A549 treated with CpdA at 1 μM for 4 hours (cell line): Measurements from ENCODE around the gene OR4K14. TPM values are rescaled to one million over a fixed set of nuclear protein-coding genes. Genes with fewer than 3 reads are reported as not detected.

ENCODE experiments used
- total RNA-seq: library from RNA; stranded (reverse); fragments of 200-300 nt; extraction: Qiagen RNA extraction; gene quantifications from 5 replicates; pipeline ENCODE4 v1.2.3, GENCODE V29; 2022; ENCODE audit warnings: low read depth

Gene OR4K14, protein sequence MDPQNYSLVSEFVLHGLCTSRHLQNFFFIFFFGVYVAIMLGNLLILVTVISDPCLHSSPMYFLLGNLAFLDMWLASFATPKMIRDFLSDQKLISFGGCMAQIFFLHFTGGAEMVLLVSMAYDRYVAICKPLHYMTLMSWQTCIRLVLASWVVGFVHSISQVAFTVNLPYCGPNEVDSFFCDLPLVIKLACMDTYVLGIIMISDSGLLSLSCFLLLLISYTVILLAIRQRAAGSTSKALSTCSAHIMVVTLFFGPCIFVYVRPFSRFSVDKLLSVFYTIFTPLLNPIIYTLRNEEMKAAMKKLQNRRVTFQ
- not detected in 5 replicates for total RNA-seq

DNA sequence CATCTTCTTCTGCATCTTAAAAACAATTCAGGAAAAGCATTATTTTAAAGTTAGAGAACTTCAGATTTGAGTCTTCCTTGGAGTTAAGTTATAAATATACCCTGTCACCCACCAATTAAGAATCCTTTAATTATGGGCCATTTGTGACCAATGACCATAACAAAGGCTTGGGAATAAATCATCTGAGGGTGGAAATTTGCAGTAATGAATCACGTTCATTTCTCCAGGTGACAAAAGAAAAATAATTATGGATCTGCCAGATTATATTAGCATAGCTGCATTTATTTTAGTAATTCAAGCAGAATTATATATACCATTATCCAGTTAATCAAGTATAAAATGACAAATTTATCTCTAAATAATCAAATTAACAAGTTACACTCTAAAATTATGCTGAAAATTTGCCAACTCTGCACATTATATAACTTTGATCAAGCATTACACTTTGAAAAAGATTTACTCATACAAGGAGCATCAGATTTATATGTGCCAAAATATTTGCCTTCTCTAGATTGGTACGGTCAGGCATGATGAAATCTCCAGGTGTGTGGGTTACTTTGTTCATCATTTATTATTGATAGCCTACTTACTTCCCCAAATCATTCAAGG is at the start of gene OR4K14:
Gene OR4K14 (minus strand): TSS at position 51 of the 609 bp plus-strand sequence. CDS start 4,114 bp downstream, outside the sequence.

DNA sequence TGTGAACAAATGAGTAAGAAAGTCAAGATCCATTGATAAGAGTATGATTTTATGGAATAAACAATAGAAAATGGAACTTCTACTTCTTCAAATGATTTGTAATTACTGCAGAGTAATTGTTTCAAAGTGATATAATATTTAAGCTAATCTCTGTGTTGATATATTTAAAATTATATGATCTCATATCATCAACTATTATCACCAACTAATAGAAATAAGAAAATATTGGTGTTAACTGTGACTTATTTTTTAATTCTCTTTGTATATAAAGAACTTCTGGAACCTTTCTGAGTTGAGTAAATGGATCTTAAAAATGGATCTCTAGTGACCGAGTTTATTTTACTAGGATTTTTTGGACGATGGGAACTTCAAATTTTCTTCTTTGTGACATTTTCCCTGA is 40.6 kb upstream of the OR4K14 start, which contains the start of gene OR4L1:
Gene OR4L1 (plus strand): TSS at position 301 of the 400 bp plus-strand sequence. CDS start 0 bp downstream, at position 301.

GRCh38 chr14:20035938-20036337 is 16.8 kb upstream of the OR4K14 start, which contains the start of gene OR4K13:
Gene OR4K13 (minus strand): TSS chr14:20036038. CDS start chr14:20034758, 1,280 bp downstream.

GRCh38 chr14:20001863-20002262 is 17.2 kb downstream of the OR4K14 start, which contains the start of gene OR4Q2:
Gene OR4Q2 (plus strand): TSS chr14:20002163.

GRCh38 chr14:19975291-19975690 is 43.8 kb downstream of the OR4K14 start, which contains the start of gene OR4K15:
Gene OR4K15 (plus strand): TSS chr14:19975591. CDS start chr14:19975591, 0 bp downstream.

Other genes with a start within 250 kb of the OR4K14 start
- gene OR4M1, start 245.8 kb downstream of the OR4K14 start, total RNA-seq, result not detected in 5 replicates
- gene OR4N2, start 215.5 kb downstream of the OR4K14 start, total RNA-seq, result not detected in 5 replicates
- not detected in 5 replicates for gene OR4K2, start 144.2 kb downstream of the OR4K14 start, total RNA-seq
- gene OR4K5, start 98.7 kb downstream of the OR4K14 start, total RNA-seq, result not detected in 5 replicates
- not detected in 5 replicates for gene OR4K1, start 88.4 kb downstream of the OR4K14 start, total RNA-seq
- gene OR4K15, start 43.7 kb downstream of the OR4K14 start, total RNA-seq, result not detected in 5 replicates
- not detected in 5 replicates for gene OR4Q2, start 17.1 kb downstream of the OR4K14 start, total RNA-seq
- not detected in 5 replicates for gene OR4K13, start 16.7 kb upstream of the OR4K14 start, total RNA-seq
- not detected in 5 replicates for gene OR4L1, start 40.7 kb upstream of the OR4K14 start, total RNA-seq
- gene OR4K17, start 91.4 kb upstream of the OR4K14 start, total RNA-seq, result not detected in 5 replicates
- not detected in 5 replicates for gene OR4N5, start 119.5 kb upstream of the OR4K14 start, total RNA-seq
- not detected in 5 replicates for gene OR11G2, start 171.6 kb upstream of the OR4K14 start, total RNA-seq
- not detected in 5 replicates for gene OR11H6, start 204.4 kb upstream of the OR4K14 start, total RNA-seq
- gene OR11H7, start 209.7 kb upstream of the OR4K14 start, total RNA-seq, result not detected in 5 replicates
- not detected in 5 replicates for gene OR11H4, start 220.0 kb upstream of the OR4K14 start, total RNA-seq